Esophagus squamous epithelium (tissue), 5 donors: Measurements from ENCODE around the gene EOLA2. TPM values are rescaled to one million over a fixed set of nuclear protein-coding genes. Genes with fewer than 3 reads are reported as not detected.
A peak's percentile ranks its signal among the peaks of the same experiment; 100 is the strongest.
"Not testable (repeated sequence)": the region's sequence is repeated elsewhere in the genome, so short reads cannot be mapped to it uniquely, and the experiment has no call there.

ENCODE experiments used
- DNase-seq: peaks from one replicate; lab custom pipeline; 2025; lab: John Stamatoyannopoulos, UW
- H3K27ac ChIP-seq, 4 donors: fragments of 200-600 bp; sonication (generic); one replicate each; pipeline ENCODE4 v1.5.1; 2016 to 2019; ENCODE audit warnings: mild to moderate bottlenecking in 1 of 4
- H3K27me3 ChIP-seq, 4 donors: fragments of 200-600 bp; sonication (generic); 1 replicate in 3 of 4; 2 replicates in 1 of 4; pipeline versions ENCODE4 v1.5.1 to v1.6.0; 2017 to 2021; ENCODE audit warnings: antibody characterized with exemption in 1 of 4
- H3K36me3 ChIP-seq, 3 donors: fragments of 200-600 bp; sonication (generic); one replicate each; pipeline ENCODE4 v1.5.1; 2016 to 2019
- H3K4me1 ChIP-seq, 3 donors: fragments of 200-600 bp; sonication (generic); one replicate each; pipeline ENCODE4 v1.5.1; 2017 to 2019
- H3K4me3 ChIP-seq, 4 donors: fragments of 200-600 bp; sonication (generic); 1 replicate in 3 of 4; 2 replicates in 1 of 4; pipeline ENCODE4 v1.5.1; 2016 to 2019; ENCODE audit warnings: mild to moderate bottlenecking in 2 of 4, moderate library complexity in 1 of 4
- H3K9me3 ChIP-seq, 3 donors: fragments of 200-600 bp; sonication (generic); one replicate each; pipeline ENCODE4 v1.5.1; 2016 to 2019
- CTCF ChIP-seq, 6 experiments: fragments of 450-650 bp in 4 of 6; fragments of 200-600 bp in 2 of 6; sonication (generic) in 2 of 6; IDR thresholded peaks; one replicate each; pipeline ENCODE4 v1.5.1; 2016 to 2019; ENCODE audit warnings: antibody characterized with exemption in 6 of 6, mild to moderate bottlenecking in 4 of 6, moderate library complexity in 4 of 6
- POLR2A ChIP-seq, 4 donors: fragments of 450-650 bp; IDR thresholded peaks; one replicate each; pipeline ENCODE4 v1.6.1; 2017; ENCODE audit warnings: antibody characterized with exemption in 4 of 4, mild to moderate bottlenecking in 4 of 4, moderate library complexity in 3 of 4
- WGBS, 2 donors: methylation state at CpG; one replicate each; pipeline ENCODE4 v1.1.5; 2018; 5-methylcytosine and 5-hydroxymethylcytosine counted together
- intact Hi-C: fragments of 100-400 bp; cut with DNase I; formaldehyde crosslinking; loops from one replicate; pipeline ENCODE4 v1.15.0; 2022
- total RNA-seq, 4 donors: library from RNA; depleted of rRNA; stranded (reverse); fragments of >200 nt; gene quantifications; one replicate each; pipeline ENCODE4 v1.1.0, GENCODE V29; 2016
- donor health status: DM: yes; HTN: yes; CAD: no.

Gene EOLA2
- total RNA-seq, 4 donors from 2014 or later, result 12.7 to 23.3 (median 19.0) TPM

- TF ChIP-seq POLR2A (IDR thresholded peaks at IDR 0.05), result peak in 1 of 4 donors; percentile 23
- no peak for TF ChIP-seq CTCF (IDR thresholded peaks at IDR 0.05)
- peaks cover 0 to 11% (median 3%) of the 10 kb centered on the region in 3 donors for H3K4me1 ChIP-seq
- WGBS, 2 donors, result 0 to 63% methylated on average over 5 to 15 of the region's 17 CpGs
- H3K4me3 ChIP-seq, result peak overlapping the region; percentile 32 to 79 (median 64)
- H3K9me3 ChIP-seq, result no peaks in the 10 kb centered on the region
- H3K27ac ChIP-seq, result peak overlapping the region; percentile 93 to 97 (median 94)
- no peaks in the 10 kb centered on the region for H3K27me3 ChIP-seq
- peaks cover 0 to 11% (median 0%) of the 10 kb centered on the region in 3 donors for H3K36me3 ChIP-seq
- intact Hi-C loops, result no loop called here
- DNase-seq, result no peak
Observed at GRCh38 chrX:149939655-149939904, 1.3 kb upstream of the EOLA2 start.

- Histone ChIP-seq H3K27me3 (no peaks in the 10 kb centered on the region), H3K27ac (peak overlapping the region; percentile 93 to 97 (median 94)), H3K4me1 (peaks cover 0 to 11% (median 3%) of the 10 kb centered on the region in 3 donors), H3K4me3 (peak overlapping the region; percentile 32 to 79 (median 68)), H3K9me3 (no peaks in the 10 kb centered on the region), H3K36me3 (peaks cover 0 to 14% (median 0%) of the 10 kb centered on the region in 3 donors)
- intact Hi-C loops, result no loop called here
- DNase-seq, result peak; percentile 91
- TF ChIP-seq CTCF (IDR thresholded peaks at IDR 0.05), result no peak
- TF ChIP-seq POLR2A (IDR thresholded peaks at IDR 0.05), result no peak
- WGBS, 2 donors, result 25% methylated on average over 5 of the region's 50 CpGs; no CpG with 5 or more reads in 1 of the 2 donors
Observed at GRCh38 chrX:149938881-149939654, 777 bp upstream of the EOLA2 start.

- intact Hi-C loops, result no loop called here
- Histone ChIP-seq H3K9me3 (no peaks in the 10 kb centered on the region), H3K27ac (peak overlapping the region; percentile 93 to 97 (median 94)), H3K4me3 (peak overlapping the region; percentile 63 to 79 (median 68)), H3K36me3 (peaks cover 0 to 15% (median 0%) of the 10 kb centered on the region in 3 donors), H3K27me3 (no peaks in the 10 kb centered on the region), H3K4me1 (peaks cover 0 to 11% (median 3%) of the 10 kb centered on the region in 3 donors)
- WGBS, 2 donors, result 0 to 90% methylated on average over 2 to 12 of the region's 46 CpGs
- no peak for TF ChIP-seq CTCF (IDR thresholded peaks at IDR 0.05)
- TF ChIP-seq POLR2A (IDR thresholded peaks at IDR 0.05), result no peak
- DNase-seq, result no peak
Observed at GRCh38 chrX:149937871-149938426, 342 bp downstream of the EOLA2 start.

GRCh38 chrX:149937328-149937727 lies 963 bp downstream of the EOLA2 start:
- Histone ChIP-seq H3K36me3 (peaks cover 0 to 15% (median 0%) of the 10 kb centered on the region in 3 donors), H3K27ac (peak overlapping the region; percentile 93 to 97 (median 94))
- intact Hi-C loops, result not testable (repeated sequence)

GRCh38 chrX:149933547-149933946 lies 4.7 kb downstream of the EOLA2 start:
- intact Hi-C loops, DNase-seq, H3K4me1 ChIP-seq, H3K4me3 ChIP-seq, H3K9me3 ChIP-seq, H3K27ac ChIP-seq, H3K27me3 ChIP-seq: not testable (repeated sequence)
- WGBS, 2 donors, result no CpG with 5 or more reads among the region's 21 CpGs
- H3K36me3 ChIP-seq, result peaks cover 0 to 17% (median 0%) of the 10 kb centered on the region in 3 donors

More at GRCh38 chrX:149937328-149937727, 963 bp downstream of the EOLA2 start:
- DNase-seq, H3K9me3 ChIP-seq, H3K27me3 ChIP-seq: not testable (repeated sequence)
- Histone ChIP-seq H3K4me3 (peak overlapping the region; percentile 63 to 79 (median 68)), H3K4me1 (peaks cover 0 to 11% (median 3%) of the 10 kb centered on the region in 3 donors)
- 59% methylated on average over 5 of the region's 5 CpGs; no CpG with 5 or more reads in 1 of the 2 donors for WGBS, 2 donors

- DNase-seq, H3K27ac ChIP-seq, H3K9me3 ChIP-seq, H3K27me3 ChIP-seq, intact Hi-C loops, H3K4me3 ChIP-seq, H3K4me1 ChIP-seq: not testable (repeated sequence)
- H3K36me3 ChIP-seq, result peaks cover 0 to 17% (median 0%) of the 10 kb centered on the region in 3 donors
- WGBS, 2 donors, result no CpG with 5 or more reads among the region's 5 CpGs
Observed at GRCh38 chrX:149932970-149933369, 5.3 kb downstream of the EOLA2 start.

- peaks cover 0 to 17% (median 0%) of the 10 kb centered on the region in 3 donors for H3K36me3 ChIP-seq
- WGBS, 2 donors, result 87% methylated on average over 2 of the region's 2 CpGs; no CpG with 5 or more reads in 1 of the 2 donors
- H3K4me3 ChIP-seq, intact Hi-C loops, H3K27me3 ChIP-seq, DNase-seq, H3K4me1 ChIP-seq, H3K27ac ChIP-seq, H3K9me3 ChIP-seq: not testable (repeated sequence)
Observed at GRCh38 chrX:149932150-149932549, 6.1 kb downstream of the EOLA2 start.

GRCh38 chrX:149931355-149931754 lies 6.9 kb downstream of the EOLA2 start:
- H3K27me3 ChIP-seq, H3K4me3 ChIP-seq, intact Hi-C loops, H3K9me3 ChIP-seq, H3K27ac ChIP-seq, DNase-seq, H3K4me1 ChIP-seq: not testable (repeated sequence)
- 43 to 56% methylated on average over 1 of the region's 4 CpGs for WGBS, 2 donors
- peaks cover 0 to 17% (median 0%) of the 10 kb centered on the region in 3 donors for H3K36me3 ChIP-seq

- H3K4me3 ChIP-seq, H3K4me1 ChIP-seq, DNase-seq, H3K27me3 ChIP-seq, H3K9me3 ChIP-seq, H3K27ac ChIP-seq, intact Hi-C loops: not testable (repeated sequence)
- peaks cover 0 to 13% (median 0%) of the 10 kb centered on the region in 3 donors for H3K36me3 ChIP-seq
- no CpG with 5 or more reads among the region's 7 CpGs for WGBS, 2 donors
Observed at GRCh38 chrX:149929400-149929799, 8.9 kb downstream of the EOLA2 start, which contains the start of gene HSFX4. TSS of gene HSFX4 (plus strand) at chrX:149929573. CDS start at chrX:149929645, 72 bp downstream.
